ENCODE measurements around the gene ARHGEF17.

Gene ARHGEF17

GRCh38 chr11:73297702-73298101 lies 10.4 kb upstream of the ARHGEF17 start:
- TF ChIP-seq CTCF (IDR thresholded peaks at IDR 0.05): no peak
- no peak overlapping the region for H3K27ac ChIP-seq
- no peak for DNase-seq (ENCODE audit: low spot score)
- H3K4me3 ChIP-seq: no peak overlapping the region

- Histone ChIP-seq H3K27ac (no peak overlapping the region), H3K4me3 (no peak overlapping the region)
- no peak for DNase-seq (ENCODE audit: low spot score)
- TF ChIP-seq CTCF (IDR thresholded peaks at IDR 0.05): no peak
Observed at GRCh38 chr11:73298233-73298632, 9.8 kb upstream of the ARHGEF17 start.

- TF ChIP-seq CTCF (IDR thresholded peaks at IDR 0.05): no peak
- H3K27ac ChIP-seq: no peak overlapping the region
- H3K4me3 ChIP-seq: no peak overlapping the region
- no peak for DNase-seq (ENCODE audit: low spot score)
Observed at GRCh38 chr11:73299751-73300150, 8.3 kb upstream of the ARHGEF17 start.

GRCh38 chr11:73306069-73306841 lies 1.8 kb upstream of the ARHGEF17 start:
- H3K4me3 ChIP-seq: no peak overlapping the region
- DNase-seq (ENCODE audit: low spot score): no peak
- H3K27ac ChIP-seq: peak overlapping the region in 1 of 2 donors; percentile 99
- no peak for TF ChIP-seq CTCF (IDR thresholded peaks at IDR 0.05)

GRCh38 chr11:73306977-73307322 lies 1.1 kb upstream of the ARHGEF17 start:
- Histone ChIP-seq H3K4me3 (peak overlapping the region; percentile 85), H3K27ac (peak overlapping the region; percentile 96 to 99)
- no peak for TF ChIP-seq CTCF (IDR thresholded peaks at IDR 0.05)
- no peak for DNase-seq (ENCODE audit: low spot score)

- DNase-seq (ENCODE audit: low spot score): peak; percentile 98
- peak; percentile 81 for TF ChIP-seq CTCF (IDR thresholded peaks at IDR 0.05)
- Histone ChIP-seq H3K4me3 (peak overlapping the region; percentile 85), H3K27ac (peak overlapping the region; percentile 96 to 99)
Observed at GRCh38 chr11:73307323-73308002, 613 bp upstream of the ARHGEF17 start.

All from coronary artery (tissue), 2 donors.